Liver (tissue), 9 donors: ENCODE data around the gene COL7A1. TPM values are rescaled to one million over a fixed set of nuclear protein-coding genes. Genes with fewer than 3 reads are reported as not detected.

Source experiments
- DNase-seq: peaks from one replicate; pipeline ENCODE4 v3.0.0-alpha.2; 2017; ENCODE audit warnings: low spot score
- H3K27ac ChIP-seq, 2 donors: one replicate each; pipeline ENCODE4 v1.7.0; 2013; ENCODE audit warnings: inconsistent platforms in 2 of 2, low read length in 2 of 2, control low read depth in 1 of 2, low read depth in 1 of 2, mild to moderate bottlenecking in 1 of 2
- H3K27me3 ChIP-seq, 4 donors: one replicate each; pipeline versions ENCODE4 v1.6.1 to v1.7.0; 2013; ENCODE audit warnings: low read length in 3 of 4, inconsistent platforms in 1 of 4, mild to moderate bottlenecking in 1 of 4, moderate library complexity in 1 of 4; ENCODE audit not compliant: control insufficient read depth in 4 of 4, insufficient read depth in 4 of 4
- H3K36me3 ChIP-seq, 4 donors: one replicate each; pipeline versions ENCODE4 v1.6.1 to v1.7.0; 2013; ENCODE audit warnings: low read length in 3 of 4, mild to moderate bottlenecking in 3 of 4, low read depth in 1 of 4, moderate library complexity in 1 of 4; ENCODE audit not compliant: control insufficient read depth in 4 of 4, insufficient read depth in 3 of 4
- H3K4me1 ChIP-seq, 4 donors: one replicate each; pipeline versions ENCODE4 v1.6.1 to v1.7.0; 2013; ENCODE audit warnings: low read length in 3 of 4, mild to moderate bottlenecking in 3 of 4, moderate library complexity in 1 of 4; ENCODE audit not compliant: control insufficient read depth in 4 of 4, insufficient read depth in 4 of 4
- H3K4me3 ChIP-seq, 3 donors: one replicate each; pipeline versions ENCODE4 v1.6.1 to v1.7.0; 2013; ENCODE audit warnings: low read length in 3 of 3, control low read depth in 1 of 3, low read depth in 1 of 3, mild to moderate bottlenecking in 1 of 3
- H3K9ac ChIP-seq, 2 donors: one replicate each; pipeline ENCODE4 v1.7.0; 2013; ENCODE audit warnings: low read length in 2 of 2, mild to moderate bottlenecking in 2 of 2, moderate library complexity in 2 of 2, control low read depth in 1 of 2, low read depth in 1 of 2
- H3K9me3 ChIP-seq, 4 donors: one replicate each; pipeline versions ENCODE4 v1.6.1 to v1.7.0; 2013; ENCODE audit warnings: low read length in 3 of 4; ENCODE audit not compliant: control insufficient read depth in 4 of 4
- ATF3 ChIP-seq: IDR thresholded peaks from 2 replicates; pipeline ENCODE4 v1.6.1; 2016; ENCODE audit warnings: antibody characterized with exemption
- EGR1 ChIP-seq, 2 donors: IDR thresholded peaks; 2 replicates each; pipeline ENCODE4 v1.6.1; 2016 to 2018; ENCODE audit warnings: antibody characterized with exemption in 2 of 2, low read depth in 2 of 2
- FOXA2 ChIP-seq: IDR thresholded peaks from 2 replicates; pipeline ENCODE4 v1.6.1; 2016; ENCODE audit warnings: antibody characterized with exemption
- GABPA ChIP-seq, 2 donors: IDR thresholded peaks in 1 of 2; conservative IDR thresholded peaks in 1 of 2; 2 replicates each; pipeline ENCODE4 v1.6.1; 2016; ENCODE audit warnings: antibody characterized with exemption in 2 of 2, mild to moderate bottlenecking in 1 of 2, moderate library complexity in 1 of 2
- HNF4A ChIP-seq, 2 donors: conservative IDR thresholded peaks; 2 replicates each; pipeline ENCODE4 v1.6.1; 2016; ENCODE audit warnings: antibody characterized with exemption in 2 of 2, mild to moderate bottlenecking in 2 of 2
- HNF4G ChIP-seq: IDR thresholded peaks from 2 replicates; pipeline ENCODE4 v1.6.1; 2016; ENCODE audit warnings: antibody characterized with exemption
- JUND ChIP-seq, 2 donors: IDR thresholded peaks; 2 replicates each; pipeline ENCODE4 v1.6.1; 2016; ENCODE audit warnings: antibody characterized with exemption in 2 of 2
- MAX ChIP-seq: IDR thresholded peaks from 2 replicates; pipeline ENCODE4 v1.6.1; 2016; ENCODE audit warnings: antibody characterized with exemption
- RAD21 ChIP-seq, 2 donors: IDR thresholded peaks; 2 replicates each; pipeline ENCODE4 v1.6.1; 2016; ENCODE audit warnings: antibody characterized with exemption in 2 of 2, mild to moderate bottlenecking in 2 of 2
- REST ChIP-seq: IDR thresholded peaks from 2 replicates; pipeline ENCODE4 v1.6.1; 2016; ENCODE audit warnings: antibody characterized with exemption, mild to moderate bottlenecking
- RXRA ChIP-seq, 2 donors: IDR thresholded peaks; 2 replicates each; pipeline ENCODE4 v1.6.1; 2017 to 2018; ENCODE audit warnings: antibody characterized with exemption in 2 of 2, mild to moderate bottlenecking in 1 of 2
- SP1 ChIP-seq: IDR thresholded peaks from 2 replicates; pipeline ENCODE4 v1.6.1; 2018; ENCODE audit warnings: antibody characterized with exemption, mild to moderate bottlenecking
- TAF1 ChIP-seq: conservative IDR thresholded peaks from 2 replicates; pipeline ENCODE4 v1.6.1; 2016; ENCODE audit warnings: antibody characterized with exemption, mild to moderate bottlenecking
- YY1 ChIP-seq: IDR thresholded peaks from 2 replicates; pipeline ENCODE4 v1.6.1; 2016; ENCODE audit warnings: antibody characterized with exemption, mild to moderate bottlenecking
- ZBTB33 ChIP-seq: IDR thresholded peaks from 2 replicates; pipeline ENCODE4 v1.6.1; 2016; ENCODE audit warnings: antibody characterized with exemption
- WGBS: extraction: QIAGEN DNeasy Blood & Tissue Kit; methylation state at CpG from one replicate; pipeline ENCODE4 v1.1.7; 2013; 5-methylcytosine and 5-hydroxymethylcytosine counted together
- polyA plus RNA-seq, 2 donors: library from polyadenylated mRNA; stranded (reverse) in 1 of 2; unstranded in 1 of 2; fragments of 200-250 nt in 1 of 2; fragments of >200 nt in 1 of 2; fragmentation: Nextera tagmentation in 1 of 2; extraction: Ambion mirVana in 1 of 2; gene quantifications; one replicate each; pipeline versions ENCODE4 v1.2.1 to v1.2.3, GENCODE V29; 2013 to 2015
- total RNA-seq, 2 donors: library from RNA; depleted of rRNA; stranded (reverse); fragments of >200 nt; gene quantifications; one replicate each; pipeline ENCODE4 v1.2.3, GENCODE V29; 2014
- donor health status: healthy.
- donor health status: healthy.
- donor health status: healthy.
- donor health status: healthy.
- donor health status: healthy.

The COL7A1 gene
- total and polyA plus RNA-seq, 4 donors: 0.24 to 0.84 (median 0.40) TPM

GRCh38 chr3:48595526-48596121 is 495 bp upstream of the COL7A1 start:
- Histone ChIP-seq H3K9me3 (no peaks in the 10 kb centered on the region), H3K27ac (no peak overlapping the region), H3K4me3 (no peak overlapping the region), H3K4me1 (peaks cover 0 to 4% (median 0%) of the 10 kb centered on the region in 4 donors), H3K27me3 (no peaks in the 10 kb centered on the region), H3K36me3 (peaks cover 8 to 32% (median 23%) of the 10 kb centered on the region in 4 donors), H3K9ac (no peak overlapping the region)
- TF ChIP-seq TAF1: no peak
- no peak for TF ChIP-seq JUND (IDR thresholded peaks at IDR 0.05)
- no peak for TF ChIP-seq FOXA2
- no peak for TF ChIP-seq MAX
- no peak for TF ChIP-seq REST
- no peak for TF ChIP-seq RXRA (IDR thresholded peaks at IDR 0.05)
- no peak for TF ChIP-seq ATF3
- TF ChIP-seq HNF4A (conservative IDR thresholded peaks at IDR 0.05): no peak
- no peak for TF ChIP-seq ZBTB33
- TF ChIP-seq RAD21 (IDR thresholded peaks at IDR 0.05): no peak
- no peak for TF ChIP-seq SP1
- DNase-seq: no peak
- 46% methylated on average over 10 of the region's 10 CpGs for WGBS

GRCh38 chr3:48594417-48595049 is 596 bp downstream of the COL7A1 start:
- Histone ChIP-seq H3K9ac (no peak overlapping the region), H3K4me3 (no peak overlapping the region), H3K9me3 (no peaks in the 10 kb centered on the region), H3K27ac (no peak overlapping the region), H3K27me3 (no peaks in the 10 kb centered on the region), H3K36me3 (peaks cover 6 to 21% (median 15%) of the 10 kb centered on the region in 4 donors), H3K4me1 (peaks cover 0 to 4% (median 0%) of the 10 kb centered on the region in 4 donors)
- TF ChIP-seq ATF3 (no peak), TAF1 (no peak), YY1 (no peak), EGR1 (IDR thresholded peaks at IDR 0.05; ENCODE audit: low read depth in 2 of 2) (no peak), SP1 (no peak), GABPA (IDR thresholded peaks at IDR 0.05 in 1 of 2, conservative IDR thresholded peaks at IDR 0.05 in 1 of 2) (no peak), HNF4G (no peak), HNF4A (conservative IDR thresholded peaks at IDR 0.05) (no peak), JUND (IDR thresholded peaks at IDR 0.05) (no peak)
- WGBS: 44% methylated on average over 39 of the region's 39 CpGs
- no peak for DNase-seq
